ENCODE measurements around the gene EIPR1. TPM values are rescaled to one million over a fixed set of nuclear protein-coding genes. Genes with fewer than 3 reads are reported as not detected.

EIPR1 gene
- total RNA-seq, 1 experiment from 2014 or later: 36.9 TPM

- ChIA-PET CTCF (no interaction called here), POLR2A (no interaction called here)
- Histone ChIP-seq H3K4me3 (ENCODE audit: low read depth, low read length) (no peak overlapping the region), H3K36me3 (ENCODE audit: control insufficient read depth, insufficient read depth, low read length) (no peaks in the 10 kb centered on the region), H3K4me1 (no peaks in the 10 kb centered on the region), H3K9me3 (no peaks in the 10 kb centered on the region), H3K27me3 (replicated peaks; ENCODE audit: control insufficient read depth, insufficient read depth, low read length) (no peaks in the 10 kb centered on the region)
- no peaks in the 10 kb centered on the region for H3K27me3 Mint-ChIP-seq (ENCODE audit: insufficient read depth, unreplicated experiment)
- no peak overlapping the region for H3K4me3 Mint-ChIP-seq (ENCODE audit: unreplicated experiment)
- no peak for DNase-seq
- TF ChIP-seq CTCF (IDR thresholded peaks at IDR 0.05; ENCODE audit: insufficient read depth in 1 of 2, low read depth in 1 of 2, low read length in 1 of 2, severe bottlenecking in 1 of 2, unreplicated experiment in 1 of 2): no peak
- no peak overlapping the region for H3K27ac Mint-ChIP-seq (ENCODE audit: unreplicated experiment)
- intact Hi-C loops (cut with micrococcal nuclease; ENCODE audit: unreplicated experiment): loop anchor here (10.0 kb wide), 1 partner anchor 105 kb away; no protein-coding TSS in a partner anchor
- H3K4me1 Mint-ChIP-seq (ENCODE audit: low read depth, unreplicated experiment): no peaks in the 10 kb centered on the region
- BruUV-seq (replicated peaks): no TSS peak
- no peaks in the 10 kb centered on the region for H3K9me3 Mint-ChIP-seq (ENCODE audit: unreplicated experiment)
- no peaks in the 10 kb centered on the region for H3K36me3 Mint-ChIP-seq (ENCODE audit: insufficient read depth, unreplicated experiment)
These were observed 67.9 kb downstream of the EIPR1 start for GRCh38 chr2:3309496-3310355.

DNA sequence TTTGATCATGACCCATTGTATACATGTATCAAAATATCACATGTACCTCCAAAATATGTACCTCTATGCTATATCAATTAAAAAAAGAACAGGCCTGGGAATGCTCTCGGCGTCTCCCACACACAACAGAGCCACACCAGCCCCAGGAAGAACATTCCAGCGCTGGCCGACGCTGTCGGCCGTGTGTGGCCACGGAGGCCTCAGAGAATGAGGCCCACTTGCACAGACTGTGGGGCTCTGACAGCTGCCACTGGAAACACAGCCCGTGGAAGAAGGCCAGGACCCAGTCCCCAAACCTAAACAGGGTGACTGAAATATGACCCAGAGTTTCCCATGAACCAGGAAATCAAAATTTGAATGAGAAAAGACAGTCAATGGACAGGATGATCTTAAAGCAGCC lies 69.7 kb downstream of the EIPR1 start:
- no peak for DNase-seq
- intact Hi-C loops (cut with micrococcal nuclease; ENCODE audit: unreplicated experiment): loop anchor here (10.0 kb wide), 1 partner anchor 103 kb away; no protein-coding TSS in a partner anchor
- CTCF ChIA-PET: no interaction called here
- Histone ChIP-seq H3K9me3 (no peaks in the 10 kb centered on the region), H3K36me3 (ENCODE audit: control insufficient read depth, insufficient read depth, low read length) (no peaks in the 10 kb centered on the region), H3K4me3 (ENCODE audit: low read depth, low read length) (no peak overlapping the region), H3K4me1 (no peaks in the 10 kb centered on the region), H3K27me3 (replicated peaks; ENCODE audit: control insufficient read depth, insufficient read depth, low read length) (no peaks in the 10 kb centered on the region)
- TF ChIP-seq CTCF (IDR thresholded peaks at IDR 0.05; ENCODE audit: insufficient read depth in 1 of 2, low read depth in 1 of 2, low read length in 1 of 2, severe bottlenecking in 1 of 2, unreplicated experiment in 1 of 2): no peak
- Mint-ChIP-seq H3K9me3 (ENCODE audit: unreplicated experiment) (no peaks in the 10 kb centered on the region), H3K4me3 (ENCODE audit: unreplicated experiment) (no peak overlapping the region), H3K27me3 (ENCODE audit: insufficient read depth, unreplicated experiment) (no peaks in the 10 kb centered on the region), H3K27ac (ENCODE audit: unreplicated experiment) (no peak overlapping the region), H3K4me1 (ENCODE audit: low read depth, unreplicated experiment) (no peaks in the 10 kb centered on the region), H3K36me3 (ENCODE audit: insufficient read depth, unreplicated experiment) (no peaks in the 10 kb centered on the region)
- no TSS peak for BruUV-seq (replicated peaks)
- POLR2A ChIA-PET: no interaction called here

DNA sequence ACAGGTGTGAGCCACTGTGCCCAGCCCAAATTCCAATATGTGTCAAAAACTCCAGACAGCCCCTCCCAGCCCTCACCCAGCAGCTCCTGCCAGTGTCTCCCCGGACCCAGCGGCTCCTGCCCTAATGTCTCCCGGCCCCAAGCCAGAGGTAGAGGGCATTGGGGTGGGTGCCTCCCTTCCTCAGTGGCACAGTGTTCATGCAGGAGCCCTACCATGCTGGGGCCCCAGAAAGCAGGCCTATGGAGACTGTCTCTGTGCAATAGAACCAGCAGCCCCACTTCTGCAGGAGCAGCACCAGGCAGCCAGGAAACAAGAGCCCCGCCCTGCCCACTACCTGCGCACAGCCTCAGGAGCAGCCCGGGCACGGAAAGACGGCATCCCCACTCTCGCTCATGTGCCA lies 70.4 kb downstream of the EIPR1 start:
- no peak overlapping the region for H3K4me3 Mint-ChIP-seq (ENCODE audit: unreplicated experiment)
- no peak for DNase-seq
- no peak for TF ChIP-seq CTCF (IDR thresholded peaks at IDR 0.05; ENCODE audit: insufficient read depth in 1 of 2, low read depth in 1 of 2, low read length in 1 of 2, severe bottlenecking in 1 of 2, unreplicated experiment in 1 of 2)
- no peak overlapping the region for H3K27ac Mint-ChIP-seq (ENCODE audit: unreplicated experiment)
- Histone ChIP-seq H3K36me3 (ENCODE audit: control insufficient read depth, insufficient read depth, low read length) (no peaks in the 10 kb centered on the region), H3K27me3 (replicated peaks; ENCODE audit: control insufficient read depth, insufficient read depth, low read length) (no peaks in the 10 kb centered on the region), H3K4me1 (no peaks in the 10 kb centered on the region), H3K9me3 (no peaks in the 10 kb centered on the region), H3K4me3 (ENCODE audit: low read depth, low read length) (no peak overlapping the region)
- no peaks in the 10 kb centered on the region for H3K4me1 Mint-ChIP-seq (ENCODE audit: low read depth, unreplicated experiment)
- BruUV-seq (replicated peaks): no TSS peak
- ChIA-PET POLR2A (no interaction called here), CTCF (no interaction called here)
- H3K27me3 Mint-ChIP-seq (ENCODE audit: insufficient read depth, unreplicated experiment): no peaks in the 10 kb centered on the region
- peaks cover 6% of the 10 kb centered on the region for H3K36me3 Mint-ChIP-seq (ENCODE audit: insufficient read depth, unreplicated experiment)
- intact Hi-C loops (cut with micrococcal nuclease; ENCODE audit: unreplicated experiment): loop anchor here (10.0 kb wide), 1 partner anchor 102 kb away; no protein-coding TSS in a partner anchor
- H3K9me3 Mint-ChIP-seq (ENCODE audit: unreplicated experiment): no peaks in the 10 kb centered on the region
